Glomerular endothelial cell (primary cell): ENCODE measurements around the gene FKBP15. TPM values are rescaled to one million over a fixed set of nuclear protein-coding genes. Genes with fewer than 3 reads are reported as not detected.
"Not testable (repeated sequence)": the region's sequence is repeated elsewhere in the genome, so short reads cannot be mapped to it uniquely, and the experiment has no call there.

ENCODE experiments used
- DNase-seq: peaks from one replicate; pipeline ENCODE4 v3.0.0-alpha.2; 2011; ENCODE audit warnings: low read depth, low spot score; ENCODE audit errors: extremely low read depth
- total RNA-seq: library from RNA; depleted of rRNA; stranded (reverse); fragments of >200 nt; gene quantifications from 2 replicates; pipeline ENCODE4 v1.2.3, GENCODE V29; 2015

The FKBP15 gene, protein sequence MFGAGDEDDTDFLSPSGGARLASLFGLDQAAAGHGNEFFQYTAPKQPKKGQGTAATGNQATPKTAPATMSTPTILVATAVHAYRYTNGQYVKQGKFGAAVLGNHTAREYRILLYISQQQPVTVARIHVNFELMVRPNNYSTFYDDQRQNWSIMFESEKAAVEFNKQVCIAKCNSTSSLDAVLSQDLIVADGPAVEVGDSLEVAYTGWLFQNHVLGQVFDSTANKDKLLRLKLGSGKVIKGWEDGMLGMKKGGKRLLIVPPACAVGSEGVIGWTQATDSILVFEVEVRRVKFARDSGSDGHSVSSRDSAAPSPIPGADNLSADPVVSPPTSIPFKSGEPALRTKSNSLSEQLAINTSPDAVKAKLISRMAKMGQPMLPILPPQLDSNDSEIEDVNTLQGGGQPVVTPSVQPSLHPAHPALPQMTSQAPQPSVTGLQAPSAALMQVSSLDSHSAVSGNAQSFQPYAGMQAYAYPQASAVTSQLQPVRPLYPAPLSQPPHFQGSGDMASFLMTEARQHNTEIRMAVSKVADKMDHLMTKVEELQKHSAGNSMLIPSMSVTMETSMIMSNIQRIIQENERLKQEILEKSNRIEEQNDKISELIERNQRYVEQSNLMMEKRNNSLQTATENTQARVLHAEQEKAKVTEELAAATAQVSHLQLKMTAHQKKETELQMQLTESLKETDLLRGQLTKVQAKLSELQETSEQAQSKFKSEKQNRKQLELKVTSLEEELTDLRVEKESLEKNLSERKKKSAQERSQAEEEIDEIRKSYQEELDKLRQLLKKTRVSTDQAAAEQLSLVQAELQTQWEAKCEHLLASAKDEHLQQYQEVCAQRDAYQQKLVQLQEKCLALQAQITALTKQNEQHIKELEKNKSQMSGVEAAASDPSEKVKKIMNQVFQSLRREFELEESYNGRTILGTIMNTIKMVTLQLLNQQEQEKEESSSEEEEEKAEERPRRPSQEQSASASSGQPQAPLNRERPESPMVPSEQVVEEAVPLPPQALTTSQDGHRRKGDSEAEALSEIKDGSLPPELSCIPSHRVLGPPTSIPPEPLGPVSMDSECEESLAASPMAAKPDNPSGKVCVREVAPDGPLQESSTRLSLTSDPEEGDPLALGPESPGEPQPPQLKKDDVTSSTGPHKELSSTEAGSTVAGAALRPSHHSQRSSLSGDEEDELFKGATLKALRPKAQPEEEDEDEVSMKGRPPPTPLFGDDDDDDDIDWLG
- 19.5 and 25.1 TPM in 2 replicates for total RNA-seq

DNA sequence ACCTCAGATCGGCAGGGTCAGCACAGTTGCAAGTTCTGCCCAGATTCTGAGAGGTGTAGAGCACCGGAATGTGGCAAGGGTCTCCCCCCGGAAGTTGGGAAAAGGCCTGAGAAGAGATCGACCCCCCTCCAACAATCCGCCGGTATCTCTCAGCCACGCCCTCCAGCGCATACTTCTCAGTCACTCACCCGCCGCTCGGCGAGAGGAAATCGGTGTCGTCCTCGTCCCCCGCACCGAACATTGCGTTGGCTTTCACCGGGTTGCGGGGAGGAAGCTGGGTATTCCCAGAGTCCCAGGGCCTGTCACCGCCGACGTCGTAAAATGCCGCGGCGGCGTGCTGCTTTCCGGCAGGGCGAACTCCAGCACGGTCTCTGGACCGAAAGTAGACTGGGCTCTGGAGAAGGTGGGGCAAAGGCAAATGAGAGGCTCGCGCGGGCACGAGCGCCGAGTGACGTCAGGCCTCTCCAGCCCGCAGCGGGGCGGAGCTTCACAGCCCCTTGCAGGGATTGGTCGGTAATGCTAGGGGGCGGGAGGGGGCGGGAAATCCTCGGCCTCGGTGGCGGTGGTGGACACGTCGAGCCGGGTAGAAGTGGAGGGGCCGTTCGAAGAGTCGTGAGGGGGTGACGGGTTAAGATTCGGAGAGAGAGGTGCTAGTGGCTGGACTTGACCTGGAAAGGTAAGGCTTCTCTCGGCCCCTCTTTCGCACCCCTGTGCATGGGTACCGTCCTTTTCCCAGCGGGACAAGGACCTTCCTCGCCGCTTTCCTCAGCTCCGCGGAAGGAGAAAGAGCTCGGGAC, at the start of gene FKBP15, which contains the start of gene SLC31A1:
Gene FKBP15 (minus strand): TSS at position 275 of the 797 bp plus-strand sequence. CDS start 34 bp downstream, at position 241.
Gene SLC31A1 (plus strand): TSS at position 542 of the 797 bp plus-strand sequence. CDS start 34,605 bp downstream, outside the sequence.
- DNase-seq, result peak; percentile 82

DNA sequence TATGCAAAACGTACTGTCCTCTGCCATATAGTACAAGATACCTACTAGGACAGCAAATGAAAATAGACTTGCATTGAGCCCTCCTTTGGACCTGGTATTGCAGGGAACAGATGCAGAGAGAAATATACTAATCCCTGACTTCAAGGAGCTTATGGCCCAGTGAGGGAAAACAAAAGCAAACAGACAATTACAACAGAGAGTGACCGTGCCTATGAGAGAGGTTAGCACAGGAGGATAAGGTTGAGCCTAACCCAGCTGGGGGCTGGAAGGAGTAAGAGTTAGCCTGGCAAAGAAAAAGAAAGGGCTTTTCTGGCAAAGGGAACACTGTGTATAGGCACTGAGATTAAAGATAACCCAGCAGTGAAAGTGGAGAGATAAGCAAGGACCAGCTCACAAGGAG, 48.8 kb upstream of the FKBP15 start:
- DNase-seq, result no peak

DNA sequence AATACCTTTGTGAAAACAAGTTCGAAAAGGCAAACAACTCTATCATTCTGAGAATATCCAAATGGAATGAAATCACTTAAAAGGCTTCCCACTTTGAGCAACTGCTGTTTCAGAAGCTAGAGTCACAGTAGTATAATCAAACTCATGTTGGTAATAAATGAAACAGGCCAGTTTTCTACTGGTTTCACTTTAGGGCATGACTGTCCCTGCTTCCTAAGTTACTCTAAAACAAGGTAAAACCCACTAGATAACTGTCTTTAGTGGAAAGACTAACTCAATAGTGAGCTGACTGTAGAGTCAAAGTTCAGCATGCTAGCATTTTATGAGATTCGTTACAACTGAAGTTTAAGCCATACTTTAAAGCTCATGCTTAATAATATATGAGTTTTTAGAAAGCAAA, 48.3 kb upstream of the FKBP15 start:
- no peak for DNase-seq

DNA sequence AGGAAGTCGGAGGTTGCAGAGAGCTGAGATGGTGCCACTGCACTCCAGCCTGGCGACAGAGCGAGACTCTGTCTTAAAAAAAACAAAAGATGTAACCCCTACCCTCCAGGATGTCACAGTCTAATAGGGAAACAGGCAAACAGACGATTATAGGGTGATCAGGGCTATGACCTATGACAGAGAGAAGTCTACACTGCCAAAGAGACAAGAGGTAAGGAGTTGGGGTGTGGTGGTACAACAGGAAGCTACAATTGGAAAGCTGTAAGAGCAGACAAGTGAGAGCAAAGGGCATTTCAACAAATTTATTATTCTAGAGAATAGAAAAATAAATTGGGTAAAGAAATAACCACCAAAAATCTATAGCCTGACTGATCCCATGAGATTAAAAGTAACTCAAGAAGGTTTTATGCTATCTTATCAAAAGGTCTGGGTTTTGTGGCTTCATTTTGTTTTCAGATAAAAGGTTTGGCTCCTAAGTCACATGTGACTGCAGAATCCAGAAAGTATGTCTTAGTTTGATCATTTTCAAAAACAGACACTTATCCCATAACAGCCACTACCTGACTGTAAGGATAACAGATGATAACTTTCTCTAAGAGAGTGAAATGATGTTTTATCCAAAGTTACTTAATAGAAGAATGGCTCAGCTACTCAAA, 47.0 kb upstream of the FKBP15 start:
- no peak for DNase-seq

DNA sequence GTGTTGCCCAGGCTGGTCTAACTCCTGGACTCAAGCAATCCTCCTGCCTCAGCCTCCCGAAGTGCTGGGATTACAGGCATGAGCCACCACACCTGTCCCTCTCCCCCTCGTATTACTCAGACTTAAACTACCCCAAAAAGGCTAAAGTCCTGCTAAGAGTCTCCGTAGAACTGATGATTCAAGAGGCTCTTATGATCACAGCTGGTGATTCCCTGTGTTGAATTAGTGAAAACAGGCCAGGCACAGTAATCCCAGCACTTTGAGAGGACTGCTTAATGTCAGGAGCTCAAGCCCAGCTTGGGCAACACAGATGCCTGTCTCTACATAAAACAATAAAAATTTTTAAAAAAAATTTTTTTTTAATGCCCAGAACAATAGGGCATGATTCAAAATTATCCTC, 45.1 kb upstream of the FKBP15 start:
- no peak for DNase-seq

DNA sequence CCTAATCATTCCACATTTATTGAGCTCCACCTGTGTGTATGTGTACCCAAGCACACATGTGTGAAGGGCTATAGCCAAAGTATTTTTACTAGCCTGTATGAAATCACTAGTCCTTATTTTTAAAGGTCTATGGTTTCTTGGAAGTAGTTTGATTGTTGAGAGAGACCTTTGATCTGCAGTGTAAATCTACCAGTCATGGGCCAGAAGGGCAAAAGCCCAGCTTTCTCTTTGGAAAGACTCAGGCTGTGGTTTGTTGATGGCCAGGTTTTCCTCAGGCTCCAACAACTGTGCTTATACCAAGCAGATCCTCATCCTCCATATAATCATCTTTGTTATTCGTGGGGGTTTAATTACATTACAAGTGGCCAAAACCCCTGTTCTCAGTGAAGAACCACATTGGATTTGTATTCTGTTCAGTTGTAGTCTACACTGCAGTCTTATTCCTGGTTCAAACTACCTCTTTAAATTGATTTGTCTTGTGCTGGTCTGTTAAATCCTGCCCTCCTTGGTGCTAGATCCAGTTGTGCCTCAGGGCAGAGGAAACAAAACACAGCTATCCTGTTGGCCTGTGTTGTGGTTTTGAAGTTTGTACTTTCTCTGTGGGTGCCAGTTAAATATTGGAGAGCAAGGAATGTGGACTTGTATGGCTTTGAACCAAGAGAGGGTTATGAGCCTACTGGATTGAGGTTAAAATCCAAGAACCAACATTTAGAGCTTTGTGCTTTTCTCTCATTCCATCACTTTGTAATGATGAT, 41.0 kb upstream of the FKBP15 start:
- no peak for DNase-seq

DNA sequence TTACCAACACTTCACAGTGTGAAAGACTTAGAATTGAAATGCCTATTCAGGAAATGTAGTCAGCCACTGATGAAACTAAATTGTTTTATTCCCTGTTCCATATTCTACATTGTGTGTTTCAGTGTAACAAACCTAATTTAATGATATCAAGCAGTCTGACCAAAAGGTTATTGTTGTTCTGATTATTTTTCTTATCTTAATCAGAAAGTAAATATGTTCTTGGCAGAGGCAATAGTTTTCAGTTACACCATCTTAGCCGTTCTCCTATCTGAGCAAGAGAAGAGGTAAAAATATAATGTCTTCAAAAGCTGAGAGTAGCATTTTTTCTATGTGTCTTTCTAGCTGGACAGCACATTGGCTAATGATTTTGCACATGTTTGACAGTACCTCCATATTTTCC, 37.2 kb upstream of the FKBP15 start:
- DNase-seq, result no peak

DNA sequence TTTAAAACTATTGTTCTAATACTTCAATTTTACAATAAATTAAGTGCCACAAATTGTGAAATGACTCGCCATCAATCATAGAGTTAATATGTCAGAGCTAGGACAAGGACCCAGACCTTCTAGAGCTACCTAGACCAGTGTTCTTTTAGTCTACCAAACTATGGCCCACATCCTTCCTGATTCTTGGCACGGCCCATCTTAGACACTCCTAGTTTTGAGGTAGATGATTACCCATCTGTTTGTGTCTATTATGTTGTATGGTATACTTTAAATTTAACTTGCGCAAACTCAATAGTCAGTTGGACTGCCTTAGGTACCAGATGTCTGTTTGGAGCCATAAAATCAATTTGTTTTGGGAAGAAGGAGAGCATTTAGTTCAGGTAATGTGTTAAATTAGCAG, 36.8 kb upstream of the FKBP15 start:
- no peak for DNase-seq

DNA sequence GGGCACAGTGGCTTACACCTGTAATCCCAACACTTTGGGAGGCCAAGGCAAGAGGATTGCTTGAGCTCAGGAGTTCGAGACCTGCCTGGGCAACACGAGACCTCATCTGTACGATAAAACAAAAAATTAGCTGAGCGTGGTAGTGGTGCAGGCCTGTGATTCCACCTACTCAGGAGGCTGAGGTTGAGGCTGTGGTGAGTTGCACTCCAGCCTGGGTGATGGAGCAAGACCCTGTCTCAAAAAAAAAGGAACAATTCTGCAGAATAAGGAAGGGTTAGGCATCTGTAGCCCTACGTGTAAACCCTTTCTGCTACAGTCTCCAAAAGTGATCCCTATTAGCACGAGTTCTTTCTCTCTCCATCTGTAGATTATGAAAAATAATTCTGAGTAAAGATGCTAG, 34.4 kb upstream of the FKBP15 start:
- no peak for DNase-seq

DNA sequence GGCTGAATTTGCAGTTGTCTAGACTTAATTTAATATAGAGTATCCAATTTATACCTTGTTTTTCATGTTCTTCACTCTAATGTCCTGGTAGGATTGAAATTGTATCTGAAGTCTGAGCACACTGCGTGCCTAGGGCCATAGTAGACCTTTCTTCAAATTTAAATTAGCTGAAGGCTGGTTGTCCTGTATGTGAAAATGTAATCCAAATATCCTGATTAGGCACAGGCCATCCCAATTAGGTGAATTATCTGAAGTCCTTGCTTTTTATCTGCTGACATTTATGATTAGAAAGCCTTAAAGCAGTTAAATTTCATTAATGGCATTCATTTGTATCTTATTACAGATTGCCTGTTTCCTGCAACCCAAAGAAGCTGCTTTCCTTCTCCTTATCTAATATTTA, 33.9 kb upstream of the FKBP15 start:
- no peak for DNase-seq

DNA sequence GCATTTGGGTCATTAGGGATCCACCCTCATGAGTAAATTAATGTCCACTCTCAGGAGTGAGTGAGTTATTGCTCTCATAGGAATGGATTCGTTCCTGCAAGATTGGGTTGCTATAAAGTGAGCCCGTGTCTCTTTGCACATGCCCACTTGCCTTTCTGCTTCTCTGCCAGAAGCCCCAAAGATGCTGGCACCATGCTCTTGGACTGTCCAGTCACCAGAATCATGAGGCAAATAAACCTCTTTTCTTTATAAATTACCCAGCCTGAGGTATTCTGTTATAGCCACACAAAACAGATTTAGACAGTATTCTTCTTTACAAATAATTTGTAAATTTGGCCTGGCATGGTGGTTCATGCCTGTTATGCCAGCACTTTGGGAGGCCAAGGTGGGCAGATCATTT, 29.7 kb upstream of the FKBP15 start:
- DNase-seq, result no peak

DNA sequence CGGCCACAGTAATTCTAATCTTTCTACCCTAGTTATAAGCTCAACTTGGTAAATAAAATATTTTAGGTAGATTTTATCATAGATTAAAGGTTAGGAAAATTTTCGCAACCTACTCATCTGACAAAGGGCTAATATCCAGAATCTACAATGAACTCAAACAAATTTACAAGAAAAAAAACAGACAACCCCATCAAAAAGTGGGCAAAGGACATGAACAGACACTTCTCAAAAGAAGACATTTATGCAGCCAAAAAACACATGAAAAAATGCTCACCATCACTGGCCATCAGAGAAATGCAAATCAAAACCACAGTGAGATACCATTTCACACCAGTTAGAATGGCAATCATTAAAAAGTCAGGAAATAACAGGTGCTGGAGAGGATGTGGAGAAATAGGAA, 28.6 kb upstream of the FKBP15 start:
- not testable (repeated sequence) for DNase-seq

DNA sequence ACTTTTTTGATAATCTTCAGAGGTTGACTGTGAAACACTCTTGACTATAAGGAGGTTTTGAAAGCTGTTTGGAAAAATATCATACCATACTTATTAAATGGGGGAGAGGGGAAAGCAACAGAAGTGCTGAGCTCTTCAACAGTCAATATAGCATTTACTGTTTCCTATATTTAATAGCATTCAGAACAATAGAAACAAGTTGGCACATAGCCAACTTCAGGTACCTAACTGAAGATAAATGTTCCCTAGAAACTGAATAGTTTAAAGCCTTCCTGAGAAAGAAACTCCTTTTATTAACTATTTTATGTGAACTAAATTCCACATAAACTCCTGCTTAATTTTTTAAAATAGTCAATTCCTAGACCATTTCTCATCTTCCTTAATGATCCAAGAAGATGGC, 26.6 kb upstream of the FKBP15 start:
- DNase-seq, result no peak

DNA sequence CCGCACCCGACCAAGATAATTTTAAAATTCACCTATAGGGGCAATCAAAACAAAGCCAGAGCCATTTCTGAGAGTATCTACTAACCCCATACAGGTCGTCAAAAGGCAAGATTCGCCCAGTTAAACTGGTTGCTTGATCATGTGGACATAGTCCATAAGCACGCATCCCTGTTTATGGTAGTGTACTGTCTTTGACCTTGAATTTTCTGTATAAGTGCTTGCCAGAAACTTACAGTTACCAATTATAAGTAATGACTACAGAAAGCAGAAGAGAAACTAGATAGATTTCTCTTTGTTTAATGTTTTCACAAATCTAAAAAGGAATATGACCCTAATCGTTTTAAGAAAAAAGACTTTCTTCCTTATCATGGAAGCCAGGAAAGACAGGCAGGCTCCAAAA, 25.9 kb upstream of the FKBP15 start:
- no peak for DNase-seq

DNA sequence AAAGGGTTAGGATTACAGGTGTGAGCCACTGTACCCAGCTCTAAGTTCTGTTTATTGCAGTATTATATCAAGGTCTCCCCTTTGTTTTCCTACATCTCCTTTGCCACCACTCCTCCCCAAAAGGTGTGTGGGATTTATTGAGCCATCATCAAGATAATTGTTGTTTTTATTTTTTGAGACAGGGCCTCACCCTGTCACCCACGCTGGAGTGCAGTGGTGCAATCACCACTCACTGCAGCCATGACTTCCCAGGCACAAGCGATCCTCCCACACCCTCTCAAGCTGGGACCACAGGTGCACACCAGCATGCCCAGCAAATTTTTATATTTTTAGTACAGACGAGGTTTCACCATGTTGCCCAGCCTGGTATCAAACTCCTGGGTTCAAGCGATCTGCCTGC, 24.8 kb upstream of the FKBP15 start:
- no peak for DNase-seq

DNA sequence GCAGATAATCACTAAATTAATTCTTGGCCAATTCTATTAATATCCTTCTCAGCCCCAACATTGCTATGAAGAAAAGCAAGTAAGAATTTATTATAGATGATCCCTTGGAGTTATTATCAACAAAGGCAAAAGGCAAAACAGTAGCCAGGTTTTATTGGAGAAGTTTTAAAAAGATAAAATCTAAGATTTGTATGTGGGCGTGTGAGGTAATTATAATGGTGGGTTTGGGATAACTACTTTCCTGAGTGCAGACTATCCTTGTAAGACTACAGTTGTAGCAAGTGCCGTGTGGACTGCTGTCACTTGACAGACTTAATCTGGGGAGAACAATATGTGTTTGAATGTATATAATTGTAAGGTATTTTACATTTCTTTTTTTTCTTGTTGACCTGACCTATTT, 23.5 kb upstream of the FKBP15 start:
- DNase-seq, result no peak

DNA sequence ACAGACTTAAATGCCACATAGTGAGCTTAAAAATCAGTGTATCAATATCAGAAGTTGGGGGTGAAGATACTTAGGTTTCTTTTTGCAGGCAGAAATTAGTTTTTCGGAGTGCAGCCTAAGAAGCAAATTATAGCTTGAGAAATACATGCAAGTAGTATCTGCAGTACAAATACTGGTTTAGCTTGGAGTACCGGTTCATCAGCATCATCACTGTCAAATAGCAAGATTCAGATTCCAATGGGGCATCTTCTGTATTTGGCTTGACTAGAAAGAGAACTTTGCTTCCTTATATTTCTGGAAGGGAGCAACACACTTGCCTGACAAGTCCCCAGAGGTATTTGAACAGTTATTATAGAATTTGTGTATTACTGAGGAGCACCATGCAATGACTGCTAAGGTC, 20.1 kb upstream of the FKBP15 start:
- no peak for DNase-seq

DNA sequence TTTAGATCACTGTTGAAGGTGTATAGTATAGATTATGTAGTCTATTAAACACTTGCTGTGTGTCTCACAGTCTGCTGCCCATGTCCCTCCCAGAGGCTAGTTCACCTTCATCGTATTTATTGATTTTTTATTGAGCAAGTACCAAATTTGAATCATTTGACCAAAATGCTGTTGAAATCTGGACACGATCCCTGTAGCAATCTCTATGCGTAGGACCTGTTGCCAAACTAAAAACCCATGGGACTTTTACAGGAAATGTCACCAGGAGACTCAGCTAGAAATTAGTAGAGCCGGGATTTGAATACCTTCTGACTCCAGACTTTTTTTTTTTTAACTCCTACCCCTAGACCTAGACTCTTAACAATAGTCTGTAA, 17.8 kb upstream of the FKBP15 start:
- no peak for DNase-seq

DNA sequence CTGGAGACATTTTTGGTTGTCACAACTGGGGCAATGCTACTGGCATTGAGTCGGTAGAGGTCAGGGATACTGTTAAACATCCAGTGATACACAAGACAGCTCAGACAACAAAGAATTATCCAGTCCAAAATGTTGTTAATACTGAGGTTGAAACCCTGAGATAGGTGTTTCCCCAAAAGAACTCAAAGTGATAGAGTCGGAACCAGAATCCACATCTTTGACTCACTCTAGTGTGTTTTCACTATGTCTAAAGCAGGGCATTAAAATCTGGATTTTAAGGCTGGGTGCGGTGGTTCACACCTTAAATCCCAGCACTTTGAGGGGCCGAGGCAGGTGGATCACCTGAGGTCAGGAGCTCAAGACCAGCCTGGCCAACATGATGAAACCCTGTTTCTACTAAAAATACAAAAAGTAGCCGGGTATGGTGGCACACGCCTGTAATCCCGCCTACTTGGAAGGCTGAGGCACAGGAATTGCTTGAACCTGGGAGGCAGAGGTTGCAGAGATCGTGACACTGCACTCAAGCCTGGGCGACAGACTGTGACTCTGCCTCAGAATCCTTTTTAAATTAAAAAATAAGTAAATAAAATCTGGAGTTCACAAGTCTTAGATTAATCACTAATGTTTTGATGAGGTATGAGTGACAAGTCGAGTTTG, 17.3 kb upstream of the FKBP15 start:
- no peak for DNase-seq
